GM12878 (cell line): ENCODE data around the gene PEX16.

Source experiments
- CTCF ChIP-seq, 3 experiments: IDR thresholded peaks in 2 of 3; conservative IDR thresholded peaks in 1 of 3; 2 replicates each; pipeline ENCODE4 v1.5.1; 2011; ENCODE audit warnings: low read depth in 3 of 3, low read length in 3 of 3, mild to moderate bottlenecking in 3 of 3, control low read depth in 2 of 3, moderate library complexity in 2 of 3, inconsistent platforms in 1 of 3, mixed read lengths in 1 of 3; ENCODE audit not compliant: control insufficient read depth in 2 of 3, insufficient read depth in 1 of 3; ENCODE audit errors: extremely low read depth in 1 of 3
- HSF1 ChIP-seq: fragments of 150-350 bp; IDR thresholded peaks from 2 replicates; pipeline ENCODE4 v1.6.1; 2014; ENCODE audit warnings: mild to moderate bottlenecking, low read depth, low read length
- POLR2A ChIP-seq: IDR thresholded peaks from 2 replicates; pipeline ENCODE4 v1.6.1; 2011; ENCODE audit warnings: low read depth, mild to moderate bottlenecking, low read length

- TF ChIP-seq HSF1 (no peak), CTCF (IDR thresholded peaks at IDR 0.05 in 2 of 3, conservative IDR thresholded peaks at IDR 0.05 in 1 of 3; ENCODE audit: control insufficient read depth in 2 of 3, extremely low read depth in 1 of 3, insufficient read depth in 1 of 3, low read depth in 3 of 3, low read length in 3 of 3) (no peak), POLR2A (no peak)
Measured at GRCh38 chr11:45869551-45869950, 48.1 kb downstream of the PEX16 start.
